T-helper 2 cell treated with Interferon-gamma antibody and Interleukin-4, amounts not matched to agents 5 μg/mL and 100 μg/mL, for 36 hours (primary cell): Measurements from ENCODE around the gene PRELID1.

Experiments used
- DNase-seq: peaks from one replicate; pipeline ENCODE4 v3.0.0; 2021; ENCODE audit warnings: low spot score
- H3K27ac Mint-ChIP-seq: one replicate; pipeline ENCODE4 v1.8.0; 2021; ENCODE audit warnings: mild to moderate bottlenecking, mixed read lengths
- H3K27me3 Mint-ChIP-seq: one replicate; pipeline ENCODE4 v1.8.0; 2021; ENCODE audit warnings: low read depth, mixed read lengths
- H3K36me3 Mint-ChIP-seq: one replicate; pipeline ENCODE4 v1.8.0; 2021; ENCODE audit warnings: low read depth, mixed read lengths
- H3K4me1 Mint-ChIP-seq: one replicate; pipeline ENCODE4 v1.8.0; 2021; ENCODE audit warnings: low read depth, mixed read lengths
- H3K4me3 Mint-ChIP-seq: one replicate; pipeline ENCODE4 v1.8.0; 2022; ENCODE audit warnings: mild to moderate bottlenecking, moderate library complexity, mixed read lengths
- H3K9me3 Mint-ChIP-seq: one replicate; pipeline ENCODE4 v1.8.0; 2021; ENCODE audit warnings: mixed read lengths

The PRELID1 gene

DNA sequence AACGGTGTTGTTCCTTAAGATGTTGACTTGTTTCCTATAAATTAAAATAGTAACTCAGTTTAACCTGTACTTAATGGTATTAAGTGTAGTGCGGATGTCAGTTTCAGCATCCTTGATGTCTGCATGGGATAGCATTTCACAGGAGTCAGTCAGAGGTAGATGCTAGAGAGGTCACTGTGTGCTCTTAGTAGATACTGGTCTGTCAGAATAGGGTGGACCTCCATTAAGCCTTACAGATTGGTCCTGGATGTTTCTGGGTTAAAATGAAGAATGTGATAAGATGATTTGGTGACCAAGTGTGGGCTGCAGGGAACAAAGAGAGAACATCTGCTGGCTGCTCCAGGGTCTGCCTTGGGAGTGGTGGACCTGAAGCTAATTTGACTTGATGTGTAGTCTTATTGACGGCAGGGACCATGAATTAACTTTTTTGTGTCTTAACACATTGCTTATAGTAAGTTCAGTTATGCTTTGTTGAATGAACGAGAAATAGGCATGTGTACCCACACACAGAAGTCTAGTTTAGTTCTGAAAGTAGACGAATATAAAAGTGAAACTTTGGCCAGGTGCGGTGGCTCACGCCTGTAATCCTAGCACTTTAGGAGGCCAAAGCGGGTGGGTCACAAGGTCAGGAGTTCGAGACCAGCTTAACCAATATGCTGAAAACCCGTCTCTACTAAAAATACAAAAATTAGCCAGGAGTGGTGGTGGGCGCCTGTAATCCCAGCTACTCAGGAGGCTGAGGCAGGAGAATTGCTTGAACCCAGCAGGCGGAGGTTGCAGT, 12.6 kb upstream of the PRELID1 start:
- H3K9me3 Mint-ChIP-seq: no peaks in the 10 kb centered on the region
- no peaks in the 10 kb centered on the region for H3K27me3 Mint-ChIP-seq
- no peak overlapping the region for H3K27ac Mint-ChIP-seq
- no peak for DNase-seq
- peaks cover 51% of the 10 kb centered on the region for H3K36me3 Mint-ChIP-seq
- no peak overlapping the region for H3K4me3 Mint-ChIP-seq
- peaks cover 13% of the 10 kb centered on the region for H3K4me1 Mint-ChIP-seq

DNA sequence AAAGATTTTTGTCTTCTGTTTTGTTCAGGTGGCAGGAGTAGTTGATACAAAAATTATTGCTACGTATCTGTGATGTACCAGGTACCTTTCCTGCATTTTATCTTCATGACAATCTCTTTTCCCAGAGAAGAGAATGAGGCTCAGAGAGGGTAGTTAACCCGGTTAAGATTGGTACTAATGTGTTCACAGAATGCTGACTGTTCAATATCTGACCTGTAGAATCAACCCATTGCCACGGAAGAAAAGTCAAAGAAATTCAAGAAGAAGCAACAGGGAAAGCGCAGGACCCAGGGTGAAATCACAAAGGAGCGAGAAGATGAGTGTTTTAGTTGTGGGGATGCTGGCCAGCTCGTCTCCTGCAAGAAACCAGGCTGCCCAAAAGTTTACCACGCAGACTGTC, 11.9 kb upstream of the PRELID1 start:
- Mint-ChIP-seq H3K27me3 (no peaks in the 10 kb centered on the region), H3K27ac (no peak overlapping the region), H3K9me3 (no peaks in the 10 kb centered on the region), H3K36me3 (peaks cover 58% of the 10 kb centered on the region), H3K4me1 (peaks cover 19% of the 10 kb centered on the region), H3K4me3 (no peak overlapping the region)
- DNase-seq: no peak

DNA sequence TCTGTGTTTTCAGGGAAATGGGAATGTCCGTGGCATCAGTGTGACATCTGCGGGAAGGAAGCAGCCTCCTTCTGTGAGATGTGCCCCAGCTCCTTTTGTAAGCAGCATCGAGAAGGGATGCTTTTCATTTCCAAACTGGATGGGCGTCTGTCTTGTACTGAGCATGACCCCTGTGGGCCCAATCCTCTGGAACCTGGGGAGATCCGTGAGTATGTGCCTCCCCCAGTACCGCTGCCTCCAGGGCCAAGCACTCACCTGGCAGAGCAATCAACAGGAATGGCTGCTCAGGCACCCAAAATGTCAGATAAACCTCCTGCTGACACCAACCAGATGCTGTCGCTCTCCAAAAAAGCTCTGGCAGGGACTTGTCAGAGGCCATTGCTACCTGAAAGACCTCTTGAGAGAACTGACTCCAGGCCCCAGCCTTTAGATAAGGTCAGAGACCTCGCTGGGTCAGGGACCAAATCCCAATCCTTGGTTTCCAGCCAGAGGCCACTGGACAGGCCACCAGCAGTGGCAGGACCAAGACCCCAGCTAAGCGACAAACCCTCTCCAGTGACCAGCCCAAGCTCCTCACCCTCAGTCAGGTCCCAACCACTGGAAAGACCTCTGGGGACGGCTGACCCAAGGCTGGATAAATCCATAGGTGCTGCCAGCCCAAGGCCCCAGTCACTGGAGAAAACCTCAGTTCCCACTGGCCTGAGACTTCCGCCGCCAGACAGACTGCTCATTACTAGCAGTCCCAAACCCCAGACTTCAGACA, 9.6 kb upstream of the PRELID1 start:
- Mint-ChIP-seq H3K27me3 (no peaks in the 10 kb centered on the region), H3K4me3 (no peak overlapping the region), H3K27ac (peak overlapping the region; percentile 62), H3K9me3 (no peaks in the 10 kb centered on the region), H3K4me1 (peaks cover 28% of the 10 kb centered on the region), H3K36me3 (peaks cover 59% of the 10 kb centered on the region)
- no peak for DNase-seq

DNA sequence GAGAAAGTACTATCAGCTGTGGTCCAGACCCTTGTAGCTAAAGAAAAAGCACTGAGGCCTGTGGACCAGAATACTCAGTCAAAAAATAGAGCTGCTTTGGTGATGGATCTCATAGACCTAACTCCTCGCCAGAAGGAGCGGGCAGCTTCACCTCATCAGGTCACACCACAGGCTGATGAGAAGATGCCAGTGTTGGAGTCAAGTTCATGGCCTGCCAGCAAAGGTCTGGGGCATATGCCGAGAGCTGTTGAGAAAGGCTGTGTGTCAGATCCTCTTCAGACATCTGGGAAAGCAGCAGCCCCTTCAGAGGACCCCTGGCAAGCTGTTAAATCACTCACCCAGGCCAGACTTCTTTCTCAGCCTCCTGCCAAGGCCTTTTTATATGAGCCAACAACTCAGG, 9.0 kb upstream of the PRELID1 start:
- Mint-ChIP-seq H3K36me3 (peaks cover 58% of the 10 kb centered on the region), H3K4me3 (no peak overlapping the region), H3K27me3 (no peaks in the 10 kb centered on the region), H3K4me1 (peaks cover 34% of the 10 kb centered on the region), H3K9me3 (no peaks in the 10 kb centered on the region), H3K27ac (peak overlapping the region; percentile 62)
- no peak for DNase-seq

DNA sequence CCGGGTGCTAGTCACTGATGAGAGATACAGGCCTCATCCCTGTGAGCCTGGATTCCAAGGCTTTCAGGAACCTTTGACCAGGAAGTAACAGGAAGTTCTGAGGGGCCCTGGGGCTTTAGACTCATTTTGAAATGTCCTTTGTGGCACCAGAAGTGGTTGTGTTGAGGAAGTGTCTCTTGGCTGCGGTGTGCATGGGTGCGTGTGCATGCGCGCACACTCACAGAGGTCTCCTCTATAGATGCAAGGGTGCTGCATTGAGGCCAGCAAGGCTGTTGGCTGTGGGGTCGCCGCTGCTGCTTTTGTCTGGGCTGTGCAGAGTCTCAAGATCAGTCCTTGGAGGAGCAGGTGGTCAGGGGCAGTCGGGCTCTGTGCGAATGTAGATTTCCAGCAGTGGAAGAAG, 7.7 kb upstream of the PRELID1 start:
- peak overlapping the region; percentile 85 for H3K27ac Mint-ChIP-seq
- H3K4me1 Mint-ChIP-seq: peaks cover 46% of the 10 kb centered on the region
- H3K36me3 Mint-ChIP-seq: peaks cover 62% of the 10 kb centered on the region
- no peaks in the 10 kb centered on the region for H3K9me3 Mint-ChIP-seq
- H3K4me3 Mint-ChIP-seq: peak overlapping the region; percentile 48
- no peak for DNase-seq
- no peaks in the 10 kb centered on the region for H3K27me3 Mint-ChIP-seq

DNA sequence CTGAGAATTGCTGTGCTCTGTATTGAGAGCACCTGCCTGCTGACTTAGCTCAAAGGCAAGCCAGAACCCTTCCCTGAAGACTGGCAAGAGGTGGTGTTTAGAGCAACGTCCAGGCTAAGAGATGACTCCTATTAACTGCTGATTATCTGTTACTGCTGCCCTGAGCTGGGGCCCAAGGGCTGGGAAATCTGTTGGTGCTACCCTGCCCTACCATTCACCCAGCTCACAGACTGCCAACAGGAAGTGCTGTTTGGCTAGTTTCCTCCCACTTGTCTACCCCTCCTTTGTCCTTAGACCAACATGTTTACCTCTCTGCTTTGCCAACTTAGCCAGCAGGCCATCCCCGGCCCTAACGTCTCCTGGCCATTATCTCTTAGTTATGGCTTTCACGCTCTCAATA, 7.0 kb upstream of the PRELID1 start:
- Mint-ChIP-seq H3K4me1 (peaks cover 52% of the 10 kb centered on the region), H3K27me3 (no peaks in the 10 kb centered on the region), H3K27ac (peak overlapping the region; percentile 85), H3K9me3 (no peaks in the 10 kb centered on the region), H3K4me3 (peak overlapping the region; percentile 61), H3K36me3 (peaks cover 64% of the 10 kb centered on the region)
- no peak for DNase-seq

DNA sequence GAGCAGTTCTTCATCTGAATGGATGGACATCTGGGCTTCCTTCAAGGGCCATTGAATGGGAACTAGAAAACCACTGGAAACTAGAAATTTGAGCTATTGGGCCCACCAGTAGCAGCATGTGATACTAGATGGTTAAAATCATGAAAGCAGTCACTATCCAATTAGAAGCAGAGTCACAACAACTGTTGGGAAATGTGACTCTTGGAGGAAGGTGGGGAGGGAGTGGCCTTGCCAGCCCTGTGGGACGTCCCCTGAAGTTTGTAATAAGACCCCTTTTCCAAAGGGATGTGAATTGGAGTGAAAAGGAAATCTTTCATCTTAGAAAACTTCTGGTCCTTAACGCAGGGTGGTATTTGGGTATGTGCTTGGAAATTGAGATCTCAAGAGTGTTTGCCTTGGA, 5.7 kb upstream of the PRELID1 start:
- no peak for DNase-seq
- H3K4me3 Mint-ChIP-seq: no peak overlapping the region
- no peak overlapping the region for H3K27ac Mint-ChIP-seq
- peaks cover 61% of the 10 kb centered on the region for H3K36me3 Mint-ChIP-seq
- peaks cover 61% of the 10 kb centered on the region for H3K4me1 Mint-ChIP-seq
- H3K27me3 Mint-ChIP-seq: no peaks in the 10 kb centered on the region
- H3K9me3 Mint-ChIP-seq: no peaks in the 10 kb centered on the region

DNA sequence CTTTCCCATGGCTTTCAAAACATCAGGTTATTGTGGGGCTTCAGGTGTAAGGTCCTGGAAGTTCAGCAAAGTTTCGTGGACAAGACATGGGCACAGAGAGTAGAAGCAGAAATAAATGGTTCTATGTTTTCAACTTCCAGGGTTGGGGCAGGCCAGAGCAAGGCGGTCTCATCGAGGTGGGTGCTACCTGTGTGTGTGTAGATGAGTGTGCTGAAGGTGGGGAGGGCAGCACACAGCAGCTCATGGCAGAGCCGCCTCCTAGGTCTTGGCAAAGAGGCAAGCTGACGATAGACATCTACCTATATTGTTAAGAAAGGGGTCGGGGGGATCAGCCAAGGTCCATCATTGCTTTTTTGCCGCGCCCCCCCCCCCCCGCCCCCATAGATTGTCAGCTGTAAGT, 3.9 kb upstream of the PRELID1 start:
- no peak for DNase-seq
- Mint-ChIP-seq H3K36me3 (peaks cover 59% of the 10 kb centered on the region), H3K27me3 (no peaks in the 10 kb centered on the region), H3K9me3 (no peaks in the 10 kb centered on the region), H3K4me3 (peak overlapping the region; percentile 49), H3K4me1 (peaks cover 66% of the 10 kb centered on the region), H3K27ac (peak overlapping the region; percentile 85)

DNA sequence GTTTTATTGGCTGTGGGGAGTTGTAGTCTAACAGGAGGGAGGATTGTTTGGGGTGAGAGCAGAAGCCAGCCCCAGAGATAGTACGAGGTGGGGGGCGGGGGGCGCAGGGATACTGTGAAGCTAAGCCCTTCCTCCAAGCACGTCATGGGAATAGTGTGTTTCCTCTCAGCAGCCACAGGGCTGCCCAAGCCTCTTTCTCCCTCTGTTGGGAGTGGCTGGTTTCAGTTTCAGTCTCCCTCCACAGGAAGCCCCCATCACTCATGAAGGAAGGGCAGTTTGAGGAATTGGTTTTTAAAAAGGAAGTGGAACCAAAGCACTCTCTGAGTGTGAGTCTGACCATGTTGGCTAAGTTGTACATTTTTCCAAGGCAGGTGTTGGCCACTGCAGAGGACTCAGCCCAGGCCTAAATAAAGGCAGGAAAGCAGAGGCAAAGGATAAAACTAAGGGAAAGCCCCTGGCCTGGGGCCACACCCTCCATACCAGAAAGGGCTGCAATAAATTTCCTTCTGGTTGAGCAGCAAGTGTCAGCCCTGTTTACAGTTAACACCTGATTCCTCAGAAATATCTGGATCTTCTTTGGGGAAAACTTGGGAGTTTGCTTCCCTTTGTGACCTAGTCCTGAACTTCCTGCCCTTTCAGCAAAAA, 3.2 kb upstream of the PRELID1 start:
- DNase-seq: peak; percentile 49
- H3K36me3 Mint-ChIP-seq: peaks cover 61% of the 10 kb centered on the region
- H3K9me3 Mint-ChIP-seq: no peaks in the 10 kb centered on the region
- peak overlapping the region; percentile 97 for H3K27ac Mint-ChIP-seq
- H3K27me3 Mint-ChIP-seq: no peaks in the 10 kb centered on the region
- H3K4me1 Mint-ChIP-seq: peaks cover 69% of the 10 kb centered on the region
- H3K4me3 Mint-ChIP-seq: peak overlapping the region; percentile 95

DNA sequence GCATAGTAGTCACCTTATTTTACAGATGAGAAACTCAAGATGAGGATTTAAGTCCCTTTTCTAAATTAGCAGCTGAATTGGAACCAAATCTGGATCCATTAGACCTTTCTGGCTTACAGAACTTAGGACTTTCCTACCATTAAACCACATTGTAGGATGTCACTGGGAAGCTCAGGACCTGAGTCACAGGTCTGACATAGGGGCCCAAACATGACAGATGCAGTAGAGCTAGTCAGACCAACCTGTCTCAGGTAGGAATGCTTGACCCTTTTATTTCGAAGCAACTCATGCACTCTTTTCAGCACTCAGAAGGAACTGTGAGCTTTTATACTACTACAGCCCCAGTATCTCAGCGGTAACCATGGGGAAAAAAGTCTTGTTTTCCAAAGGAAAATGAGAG, 2.6 kb upstream of the PRELID1 start:
- Mint-ChIP-seq H3K9me3 (no peaks in the 10 kb centered on the region), H3K4me1 (peaks cover 67% of the 10 kb centered on the region), H3K27ac (peak overlapping the region; percentile 97), H3K27me3 (no peaks in the 10 kb centered on the region), H3K36me3 (peaks cover 61% of the 10 kb centered on the region), H3K4me3 (peak overlapping the region; percentile 95)
- no peak for DNase-seq

DNA sequence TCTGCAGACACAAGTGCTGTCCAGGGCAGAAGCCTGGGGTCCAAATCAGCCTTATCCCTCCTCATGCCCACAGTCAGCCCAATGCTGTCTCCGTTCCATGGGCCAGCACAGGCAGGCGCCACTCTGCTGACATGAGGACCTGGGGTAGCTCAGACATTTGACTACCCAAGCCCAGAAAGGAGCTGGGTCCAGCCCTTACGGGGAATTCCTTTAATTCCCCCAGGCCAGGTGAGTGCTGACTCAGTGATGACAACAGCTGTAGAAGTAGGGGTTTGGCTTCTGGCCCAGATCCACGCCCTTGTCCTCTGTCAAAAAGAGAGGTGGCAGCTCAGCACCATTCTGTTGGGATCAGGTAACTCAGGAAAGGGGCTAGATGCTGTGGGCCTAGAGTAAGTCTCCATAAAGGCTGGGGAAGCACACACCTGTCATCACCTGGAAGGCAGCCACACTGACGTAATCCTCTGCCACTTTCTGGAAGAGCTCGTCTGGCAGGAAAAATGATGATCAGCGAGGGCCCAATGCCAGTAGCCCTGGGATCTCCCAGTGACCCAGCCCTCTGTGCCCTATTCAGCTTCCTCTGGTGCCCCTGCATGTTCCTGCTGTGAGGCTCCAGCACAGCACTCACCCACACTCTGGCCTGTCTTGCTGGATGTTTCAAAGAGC, 2.0 kb upstream of the PRELID1 start:
- no peaks in the 10 kb centered on the region for H3K9me3 Mint-ChIP-seq
- DNase-seq: no peak
- H3K36me3 Mint-ChIP-seq: peaks cover 60% of the 10 kb centered on the region
- peaks cover 63% of the 10 kb centered on the region for H3K4me1 Mint-ChIP-seq
- no peaks in the 10 kb centered on the region for H3K27me3 Mint-ChIP-seq
- H3K27ac Mint-ChIP-seq: peak overlapping the region; percentile 88
- peak overlapping the region; percentile 95 for H3K4me3 Mint-ChIP-seq

DNA sequence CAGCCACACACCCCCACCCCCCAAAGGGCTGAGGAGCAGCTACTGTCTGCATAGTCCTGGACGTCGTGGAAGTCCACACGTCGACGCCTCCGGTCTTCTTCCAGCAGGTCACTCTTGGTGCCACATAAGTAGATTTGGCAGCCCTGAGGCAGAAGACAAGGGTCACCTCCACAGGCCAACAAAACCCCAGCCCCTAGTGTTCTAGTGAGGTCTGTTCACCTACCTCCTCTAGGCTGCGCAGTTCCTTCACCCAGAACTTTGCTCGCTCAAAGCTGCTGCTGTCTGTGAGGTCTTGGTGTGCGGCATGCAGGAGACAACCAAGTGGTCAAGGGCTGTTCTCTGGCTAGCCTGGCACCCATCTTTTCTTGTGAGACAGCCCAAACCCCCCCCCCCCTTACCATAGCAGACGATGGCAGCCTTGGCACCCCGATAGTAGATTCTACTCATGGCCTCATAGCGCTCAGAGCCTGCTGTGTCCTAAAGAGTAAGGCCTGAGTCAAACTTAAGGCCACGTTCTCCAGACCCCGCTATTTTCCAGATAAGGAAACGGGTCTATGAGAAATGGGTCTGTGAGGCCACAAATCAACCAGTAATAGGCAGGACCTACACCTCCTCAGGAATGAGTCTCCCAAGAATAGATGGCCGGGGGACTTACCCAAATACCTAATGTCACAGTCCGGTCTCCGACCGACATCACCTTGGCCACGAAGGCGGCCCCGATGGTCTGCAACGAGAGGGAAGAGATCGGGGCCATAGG, 1.1 kb upstream of the PRELID1 start:
- H3K9me3 Mint-ChIP-seq: no peaks in the 10 kb centered on the region
- peaks cover 61% of the 10 kb centered on the region for H3K4me1 Mint-ChIP-seq
- DNase-seq: no peak
- peak overlapping the region; percentile 95 for H3K4me3 Mint-ChIP-seq
- peak overlapping the region; percentile 88 for H3K27ac Mint-ChIP-seq
- H3K27me3 Mint-ChIP-seq: no peaks in the 10 kb centered on the region
- H3K36me3 Mint-ChIP-seq: peaks cover 60% of the 10 kb centered on the region

DNA sequence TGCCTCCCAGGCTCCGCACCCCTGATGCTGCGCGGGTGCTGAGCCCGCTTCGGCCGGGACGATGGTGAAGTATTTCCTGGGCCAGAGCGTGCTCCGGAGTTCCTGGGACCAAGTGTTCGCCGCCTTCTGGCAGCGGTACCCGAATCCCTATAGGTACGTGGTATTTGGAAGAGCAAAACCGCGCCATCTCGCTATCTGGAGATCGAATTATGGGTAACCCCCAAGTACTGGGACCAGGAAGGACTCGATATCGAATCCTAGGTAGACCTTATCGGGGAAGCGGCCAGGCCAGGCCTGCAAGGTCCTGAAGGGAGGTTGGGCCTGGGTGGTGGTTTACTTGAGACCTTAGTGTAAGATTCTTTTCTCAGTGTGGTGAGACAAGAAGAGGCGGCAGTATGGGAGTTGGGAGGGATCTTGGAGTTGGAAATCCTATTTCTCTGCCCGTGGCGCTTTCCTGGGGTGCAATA, 359 bp downstream of the PRELID1 start:
- Mint-ChIP-seq H3K27me3 (no peaks in the 10 kb centered on the region), H3K27ac (peak overlapping the region; percentile 76), H3K9me3 (no peaks in the 10 kb centered on the region), H3K4me3 (peak overlapping the region; percentile 95), H3K36me3 (peaks cover 63% of the 10 kb centered on the region), H3K4me1 (peaks cover 58% of the 10 kb centered on the region)
- DNase-seq: no peak
